Vagina (tissue), 2 donors: ENCODE data around the gene KYNU.

Source experiments
- POLR2AphosphoS5 ChIP-seq, 2 donors: sonication (generic); formaldehyde crosslinking; IDR thresholded peaks; one replicate each; pipeline ENCODE4 v1.9.0; 2017; ENCODE audit warnings: antibody characterized with exemption in 2 of 2, mild to moderate bottlenecking in 2 of 2, low read depth in 1 of 2; ENCODE audit not compliant: insufficient read depth in 1 of 2
- TF ChIP-seq, protein P1 (sequence below), 3 experiments: fragments of 450-650 bp in 2 of 3; fragments of 200-600 bp in 1 of 3; sonication (generic) in 1 of 3; IDR thresholded peaks; one replicate each; pipeline ENCODE4 v1.5.1; 2017 to 2019; ENCODE audit warnings: antibody characterized with exemption in 3 of 3, mild to moderate bottlenecking in 2 of 3, moderate library complexity in 2 of 3

DNA sequence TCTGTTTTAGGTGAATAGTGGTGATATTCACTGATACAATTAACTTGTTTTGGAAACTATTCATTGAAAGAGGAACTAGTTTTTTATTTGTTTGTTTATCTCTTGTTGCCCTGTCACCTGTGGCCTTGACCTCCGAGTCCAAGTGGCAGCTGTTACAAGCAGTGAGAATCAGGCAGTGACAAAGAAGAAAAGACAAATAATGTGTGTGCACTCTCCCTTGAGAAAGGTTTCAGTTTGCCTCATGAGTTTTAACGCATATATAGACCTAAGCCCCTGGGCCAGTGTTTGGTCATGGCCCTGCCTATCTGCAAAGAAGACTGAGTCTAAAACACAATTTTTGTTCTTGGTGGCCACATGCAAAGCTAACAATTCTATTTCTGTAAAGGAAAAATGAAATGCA lies 15.3 kb downstream of the KYNU start:
- TF ChIP-seq, protein P1, sequence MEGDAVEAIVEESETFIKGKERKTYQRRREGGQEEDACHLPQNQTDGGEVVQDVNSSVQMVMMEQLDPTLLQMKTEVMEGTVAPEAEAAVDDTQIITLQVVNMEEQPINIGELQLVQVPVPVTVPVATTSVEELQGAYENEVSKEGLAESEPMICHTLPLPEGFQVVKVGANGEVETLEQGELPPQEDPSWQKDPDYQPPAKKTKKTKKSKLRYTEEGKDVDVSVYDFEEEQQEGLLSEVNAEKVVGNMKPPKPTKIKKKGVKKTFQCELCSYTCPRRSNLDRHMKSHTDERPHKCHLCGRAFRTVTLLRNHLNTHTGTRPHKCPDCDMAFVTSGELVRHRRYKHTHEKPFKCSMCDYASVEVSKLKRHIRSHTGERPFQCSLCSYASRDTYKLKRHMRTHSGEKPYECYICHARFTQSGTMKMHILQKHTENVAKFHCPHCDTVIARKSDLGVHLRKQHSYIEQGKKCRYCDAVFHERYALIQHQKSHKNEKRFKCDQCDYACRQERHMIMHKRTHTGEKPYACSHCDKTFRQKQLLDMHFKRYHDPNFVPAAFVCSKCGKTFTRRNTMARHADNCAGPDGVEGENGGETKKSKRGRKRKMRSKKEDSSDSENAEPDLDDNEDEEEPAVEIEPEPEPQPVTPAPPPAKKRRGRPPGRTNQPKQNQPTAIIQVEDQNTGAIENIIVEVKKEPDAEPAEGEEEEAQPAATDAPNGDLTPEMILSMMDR (IDR thresholded peaks at IDR 0.05): no peak
- TF ChIP-seq POLR2AphosphoS5 (IDR thresholded peaks at IDR 0.05; ENCODE audit: insufficient read depth in 1 of 2, low read depth in 1 of 2): no peak
